NCI-H2107 (cell line): ENCODE results near the gene NUP93.

ENCODE experiments used
- DNase-seq: peaks from one replicate; lab custom pipeline; 2025; lab: John Stamatoyannopoulos, UW

The NUP93 gene

GRCh38 chr16:56729735-56730662 lies at the start of gene NUP93:
TSS of gene NUP93 (plus strand) at chr16:56730129. CDS start at chr16:56748248, 18,119 bp downstream.
- peak; percentile 85 for DNase-seq

GRCh38 chr16:56681939-56682702 lies 47.8 kb upstream of the NUP93 start, which contains the start of gene MT1X:
TSS of gene MT1X (plus strand) at chr16:56682470. CDS start at chr16:56682541, 71 bp downstream.
- DNase-seq, result peak; percentile 78

GRCh38 chr16:56682703-56683397 lies 47.1 kb upstream of the NUP93 start:
- DNase-seq, result no peak

- no peak for DNase-seq
Observed at GRCh38 chr16:56683424-56684172, 46.3 kb upstream of the NUP93 start.

GRCh38 chr16:56684256-56684925 lies 45.5 kb upstream of the NUP93 start:
- DNase-seq, result no peak

- DNase-seq, result no peak
Observed at GRCh38 chr16:56684926-56685590, 44.9 kb upstream of the NUP93 start.

- no peak for DNase-seq
Observed at GRCh38 chr16:56686758-56687157, 43.2 kb upstream of the NUP93 start.

GRCh38 chr16:56688762-56689161 lies 41.2 kb upstream of the NUP93 start:
- no peak for DNase-seq

GRCh38 chr16:56689171-56689570 lies 40.8 kb upstream of the NUP93 start:
- DNase-seq, result no peak

- no peak for DNase-seq
Observed at GRCh38 chr16:56690420-56691122, 39.4 kb upstream of the NUP93 start.

GRCh38 chr16:56691885-56692284 lies 38.0 kb upstream of the NUP93 start:
- no peak for DNase-seq

- no peak for DNase-seq
Observed at GRCh38 chr16:56695246-56695645, 34.7 kb upstream of the NUP93 start.

- no peak for DNase-seq
Observed at GRCh38 chr16:56697456-56698155, 32.3 kb upstream of the NUP93 start.

GRCh38 chr16:56700195-56700594 lies 29.7 kb upstream of the NUP93 start:
- DNase-seq, result no peak

- no peak for DNase-seq
Observed at GRCh38 chr16:56700631-56701030, 29.3 kb upstream of the NUP93 start.

- no peak for DNase-seq
Observed at GRCh38 chr16:56701534-56701933, 28.4 kb upstream of the NUP93 start.

GRCh38 chr16:56702836-56703235 lies 27.1 kb upstream of the NUP93 start:
- no peak for DNase-seq

- DNase-seq, result no peak
Observed at GRCh38 chr16:56708525-56709442, 21.1 kb upstream of the NUP93 start.
